Superior temporal gyrus (tissue), 1 donor: ENCODE results near the gene BTBD2.

ENCODE experiments used
- DNase-seq: peaks from one replicate; pipeline ENCODE4 v3.0.0-alpha.2; 2016; ENCODE audit errors: extremely low spot score

BTBD2 gene

DNA sequence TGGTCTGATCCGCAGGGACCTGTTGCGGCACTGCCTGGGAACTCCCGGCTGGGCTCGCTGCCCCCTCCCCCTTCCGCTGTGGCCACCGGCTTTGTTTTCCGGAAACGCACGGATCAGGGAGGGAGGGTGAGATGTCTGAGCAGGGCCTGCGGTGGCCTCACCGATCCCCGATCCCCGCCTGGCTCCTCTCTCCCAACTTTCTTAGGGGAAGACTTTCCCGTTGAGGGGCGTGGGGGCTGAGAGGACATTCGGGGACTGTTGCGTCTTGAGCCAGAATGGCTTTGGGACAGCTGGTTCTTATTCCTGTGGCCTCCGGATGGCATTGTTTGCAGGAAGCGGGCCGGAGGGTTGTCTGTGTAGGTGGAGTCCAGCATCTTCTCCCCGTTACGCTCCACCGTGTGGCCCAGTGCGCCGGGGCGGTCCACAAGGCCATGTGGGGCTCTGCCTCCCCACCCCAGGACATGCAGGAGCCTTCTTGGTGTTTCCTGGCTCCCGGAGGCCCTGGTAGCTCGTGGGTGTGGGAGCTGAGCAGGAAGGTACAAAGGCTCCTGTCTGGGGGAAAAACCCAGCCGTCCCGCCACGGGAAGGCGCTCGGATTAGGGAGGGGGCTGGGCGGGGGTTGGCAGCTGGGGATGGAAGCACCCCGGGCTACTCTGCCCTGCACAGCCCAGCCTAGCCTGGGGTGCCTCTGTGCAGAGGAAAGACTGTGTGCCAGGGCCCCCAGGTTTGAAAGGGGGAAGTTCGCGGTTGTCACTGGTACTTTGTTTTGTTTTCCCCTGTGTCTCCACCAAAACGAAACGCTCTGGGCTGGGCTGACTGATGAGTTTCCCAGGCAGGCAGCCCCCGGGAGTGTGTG, 73.2 kb downstream of the BTBD2 start:
- DNase-seq: peak; percentile 25

DNA sequence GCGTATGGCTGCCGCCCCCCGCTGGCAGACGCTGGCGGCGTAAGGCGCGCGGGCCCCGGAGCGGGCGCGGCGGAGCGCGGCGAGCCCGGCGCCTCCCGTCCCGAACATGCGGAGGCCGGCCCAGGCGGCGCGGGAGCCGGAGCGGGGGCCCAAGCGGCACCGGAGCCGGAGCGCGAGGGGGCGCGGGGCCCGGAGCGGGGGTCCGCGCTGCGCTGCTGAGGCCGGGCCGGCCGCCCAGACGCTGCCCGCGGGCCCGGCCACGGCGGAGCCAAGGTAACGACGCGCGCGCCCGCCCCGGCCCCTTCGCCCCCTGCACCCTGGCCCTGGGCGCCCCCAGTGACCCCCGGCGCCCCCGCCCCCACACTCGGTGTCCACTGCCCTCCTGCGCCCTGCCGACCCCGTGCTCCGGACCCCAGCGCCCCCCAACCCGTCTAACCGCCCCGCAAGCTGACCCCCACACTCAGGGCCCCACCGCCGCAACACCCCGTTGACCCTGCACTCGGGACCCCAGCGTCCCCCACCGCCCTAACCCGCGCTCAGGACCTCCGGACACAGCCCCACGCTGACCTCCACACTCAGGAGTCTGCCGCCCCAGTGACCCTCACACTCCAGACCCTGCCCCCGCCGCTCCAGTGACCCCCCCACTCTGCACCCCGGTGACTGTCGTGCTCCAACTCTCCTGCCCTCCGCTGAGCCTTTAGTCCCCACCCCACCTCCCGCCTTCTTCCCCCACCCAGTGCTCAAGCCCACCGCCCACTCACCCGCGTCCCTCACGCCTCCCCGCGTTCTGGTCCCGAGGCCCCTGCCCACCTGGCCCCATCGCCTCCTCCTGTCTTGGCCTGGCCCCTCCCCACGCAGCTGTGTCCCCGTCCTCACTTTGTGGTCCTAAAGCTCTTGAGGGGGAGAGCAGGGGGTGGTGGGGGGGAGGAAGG, 74.1 kb downstream of the BTBD2 start, which contains the start of gene CSNK1G2:
Gene CSNK1G2, plus strand, starts transcription at position 27 of the 932 bp plus-strand sequence. CDS start 28,601 bp downstream, outside the sequence.
- DNase-seq: no peak

DNA sequence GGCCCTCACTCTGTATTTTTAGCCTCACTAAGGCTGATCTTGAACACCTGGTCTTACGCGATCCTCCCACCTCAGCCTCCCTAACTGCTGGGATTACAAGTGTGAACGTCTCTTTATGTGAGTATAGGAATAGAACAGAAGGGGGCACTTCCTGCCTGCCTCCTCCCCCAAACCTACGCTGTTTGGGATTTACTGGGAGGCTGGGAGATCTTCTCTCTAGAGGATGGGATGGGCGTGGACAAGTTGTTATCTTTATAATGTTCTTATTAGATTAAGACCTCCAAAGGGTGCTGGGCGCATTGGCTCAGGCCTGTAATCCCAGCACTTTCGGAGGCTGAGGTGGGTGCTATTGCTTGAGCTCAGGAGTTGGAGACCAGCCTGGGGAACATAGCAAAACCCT, 77.4 kb downstream of the BTBD2 start:
- DNase-seq: no peak

DNA sequence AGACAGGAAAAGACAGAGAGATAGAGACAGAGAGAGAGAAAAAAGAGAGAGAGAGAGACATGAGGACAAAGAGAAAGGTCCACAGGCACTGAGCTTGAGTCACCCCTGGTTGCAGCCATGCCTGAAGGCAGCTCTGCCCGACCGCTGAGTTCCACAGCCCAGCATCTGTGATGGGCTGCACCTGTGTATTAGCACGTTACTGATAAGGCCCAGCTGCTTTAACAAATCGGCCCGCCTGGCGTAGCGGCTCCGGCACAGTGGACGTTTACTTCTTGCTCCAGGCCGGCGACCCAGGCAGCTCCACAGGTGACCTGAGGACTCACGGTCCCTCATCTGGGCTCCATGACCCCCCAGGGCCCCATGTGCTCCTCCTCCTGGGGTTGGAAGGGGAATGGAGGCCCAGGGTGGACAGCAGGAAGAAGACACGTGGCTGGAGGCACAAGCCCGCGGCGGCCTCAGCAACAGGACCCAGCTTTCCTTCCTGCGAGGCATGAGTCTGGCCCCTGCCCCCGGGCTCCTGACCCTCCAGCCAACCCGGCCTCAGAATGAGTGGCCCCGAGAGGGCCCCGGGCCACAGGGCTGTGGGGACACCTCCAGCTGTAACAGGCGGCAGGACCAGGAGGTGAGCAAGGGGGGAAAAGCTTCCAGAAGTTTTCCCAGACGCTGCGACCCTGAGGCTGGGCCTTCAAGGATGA, 78.5 kb downstream of the BTBD2 start:
- DNase-seq: no peak

DNA sequence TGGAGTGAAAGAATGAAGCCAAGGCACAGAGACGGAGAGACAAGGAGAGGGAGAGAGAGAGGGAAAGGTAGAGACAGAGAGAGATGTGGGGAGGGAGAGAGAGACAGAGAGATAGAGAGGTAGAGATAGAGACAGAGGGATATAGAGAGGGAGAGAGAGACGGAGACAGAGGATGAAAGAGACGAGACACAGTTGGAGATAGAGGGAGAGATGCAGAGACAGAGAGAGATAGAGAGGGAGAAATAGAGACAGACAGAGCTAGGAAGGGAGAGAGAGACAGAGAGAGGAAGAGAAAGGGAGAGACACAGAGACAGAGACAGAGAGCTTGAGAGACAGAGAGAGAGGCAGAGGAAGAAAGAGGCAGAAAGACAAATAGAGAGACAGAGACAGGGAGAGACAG, 79.1 kb downstream of the BTBD2 start:
- no peak for DNase-seq

DNA sequence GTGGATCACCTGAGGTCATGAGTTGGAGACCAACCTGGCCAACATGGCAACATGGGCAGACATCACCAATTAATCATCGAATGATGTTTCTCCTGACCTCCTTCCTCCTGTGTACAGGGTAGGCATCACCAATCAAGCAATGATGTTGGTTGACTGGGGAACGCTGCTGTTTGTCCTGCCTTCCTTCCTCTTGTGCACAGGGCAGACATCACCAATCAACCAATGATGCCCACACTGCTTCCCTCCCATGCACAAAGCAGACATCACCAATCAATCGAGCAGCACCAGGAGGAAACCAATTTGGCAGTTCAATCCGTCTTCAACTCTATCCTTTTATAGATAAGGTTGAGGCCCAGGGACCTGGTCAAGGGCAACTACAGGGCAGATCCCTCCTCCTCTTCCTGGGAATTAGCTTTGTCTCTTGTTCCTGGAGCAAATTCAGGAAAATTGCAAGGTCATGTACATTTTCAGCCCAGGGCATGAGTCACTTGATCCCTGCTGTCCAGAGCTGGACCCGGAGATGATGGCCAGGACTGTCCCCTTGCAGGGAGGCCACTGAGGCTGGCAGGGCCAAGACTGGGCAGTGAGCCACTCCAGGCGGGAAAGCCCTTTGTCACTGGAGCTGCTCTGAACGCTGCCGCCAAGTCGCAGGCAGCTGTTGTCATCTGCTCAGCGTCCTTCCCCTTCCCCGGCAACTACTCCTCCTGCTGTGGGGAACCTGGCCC, 79.9 kb downstream of the BTBD2 start:
- no peak for DNase-seq
